Left cardiac atrium (tissue), 4 donors: Measurements from ENCODE around the gene GLRX. TPM values are rescaled to one million over a fixed set of nuclear protein-coding genes. Genes with fewer than 3 reads are reported as not detected.

Source experiments
- ATAC-seq, 2 donors: fragments of 200-7000 bp; cut with Tn5 transposase; one replicate each; pipeline ENCODE4 v1.9.1; 2020; ENCODE audit warnings: mild to moderate bottlenecking in 2 of 2, moderate library complexity in 2 of 2
- DNase-seq: peaks from one replicate; pipeline ENCODE4 v3.0.0-alpha.2; 2020
- intact Hi-C, 2 donors: fragments of 100-400 bp; cut with DNase I; formaldehyde crosslinking; loops; one replicate each; pipeline versions ENCODE4 v1.14.1 to v1.15.1; 2022 to 2023
- total RNA-seq, 2 donors: library from RNA; stranded (reverse); fragmentation: NEBNext Ultra II Directional; extraction: Animal tissue kit (Norgen Biotek cat#: 25700); gene quantifications; one replicate each; pipeline ENCODE4 v1.2.1, GENCODE V29; 2021
- donor health status: DM: no; HTN: yes; CAD: no.
- donor health status: DM: no; HTN: yes; CAD: no; lungs with severe emphysema.
- donor health status: DM: yes; HTN: yes; CAD: no.
- donor health status: Dilated cardiomyopathy.

The GLRX gene
- total RNA-seq, 2 donors from 2014 or later = 73.1 to 76.0 TPM

- ATAC-seq (no peak), DNase-seq (no peak)
- intact Hi-C loops = no loop called here
These were observed 53.8 kb downstream of the GLRX start for GRCh38 chr5:95768731-95769130.

- ATAC-seq = no peak
- intact Hi-C loops = no loop called here
- DNase-seq = no peak
These were observed 58.6 kb downstream of the GLRX start for GRCh38 chr5:95763941-95764340.

Other genes starting within 250 kb of the GLRX start
- gene GPR150, start 202.6 kb downstream of the GLRX start, total RNA-seq = under 1 TPM in 1 of 2 donors, not detected in 1; 0.10 TPM
- 1 to 10 TPM; 2.5 to 4.3 TPM for gene RFESD, start 175.9 kb downstream of the GLRX start, total RNA-seq
- gene SPATA9, start 139.7 kb downstream of the GLRX start, total RNA-seq = under 1 TPM; 0.21 to 0.47 TPM
- 100 to 1,000 TPM; 101 to 110 TPM for gene RHOBTB3, start 91.4 kb downstream of the GLRX start, total RNA-seq
- 10 to 100 TPM; 39.1 to 77.7 TPM for gene ELL2, start 139.1 kb upstream of the GLRX start, total RNA-seq